ENCODE measurements around the gene JAKMIP2.

The JAKMIP2 gene

DNA sequence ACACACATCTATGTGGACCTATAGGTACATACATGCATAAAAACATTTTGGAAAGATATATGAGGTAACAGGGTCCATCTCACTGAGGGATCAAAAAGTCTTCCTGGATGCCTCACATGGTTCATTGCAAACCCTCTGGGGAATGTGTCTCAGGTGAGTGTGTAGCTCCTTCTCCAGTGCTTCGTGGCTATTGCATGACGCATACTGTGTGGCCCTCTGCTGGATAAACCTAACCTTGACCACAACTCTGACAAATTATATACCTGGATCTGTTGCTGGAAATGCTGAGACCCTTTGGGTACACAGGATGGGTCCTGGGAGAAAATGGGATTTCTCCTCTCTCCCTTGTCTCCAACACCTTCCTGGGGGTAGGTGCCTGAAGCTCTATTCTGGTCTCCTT, 91.9 kb downstream of the JAKMIP2 start:
- FAIRE-seq = no peak
- TF ChIP-seq PAX5 (IDR thresholded peaks at IDR 0.05; ENCODE audit: insufficient read depth, low read length, severe bottlenecking) (no peak), POU2F2 (IDR thresholded peaks at IDR 0.05; ENCODE audit: low read depth, low read length) (no peak), POLR2A (IDR thresholded peaks at IDR 0.05; ENCODE audit: low read depth, low read length) (no peak), SPI1 (IDR thresholded peaks at IDR 0.05; ENCODE audit: low read depth, low read length) (no peak), TAF1 (IDR thresholded peaks at IDR 0.05; ENCODE audit: low read depth, low read length) (no peak), POLR2AphosphoS5 (IDR thresholded peaks at IDR 0.05; ENCODE audit: low read depth, low read length) (no peak)
- no peak for DNase-seq (ENCODE audit: insufficient read length, low spot score)

GRCh38 chr5:147689426-147689825, 93.1 kb downstream of the JAKMIP2 start:
- no peak for TF ChIP-seq PAX5 (IDR thresholded peaks at IDR 0.05; ENCODE audit: insufficient read depth, low read length, severe bottlenecking)
- TF ChIP-seq TAF1 (IDR thresholded peaks at IDR 0.05; ENCODE audit: low read depth, low read length) = no peak
- TF ChIP-seq SPI1 (IDR thresholded peaks at IDR 0.05; ENCODE audit: low read depth, low read length) = no peak
- no peak for TF ChIP-seq POU2F2 (IDR thresholded peaks at IDR 0.05; ENCODE audit: low read depth, low read length)
- TF ChIP-seq POLR2AphosphoS5 (IDR thresholded peaks at IDR 0.05; ENCODE audit: low read depth, low read length) = no peak
- TF ChIP-seq POLR2A (IDR thresholded peaks at IDR 0.05; ENCODE audit: low read depth, low read length) = no peak
- DNase-seq (ENCODE audit: insufficient read length, low spot score) (no peak), FAIRE-seq (no peak)

DNA sequence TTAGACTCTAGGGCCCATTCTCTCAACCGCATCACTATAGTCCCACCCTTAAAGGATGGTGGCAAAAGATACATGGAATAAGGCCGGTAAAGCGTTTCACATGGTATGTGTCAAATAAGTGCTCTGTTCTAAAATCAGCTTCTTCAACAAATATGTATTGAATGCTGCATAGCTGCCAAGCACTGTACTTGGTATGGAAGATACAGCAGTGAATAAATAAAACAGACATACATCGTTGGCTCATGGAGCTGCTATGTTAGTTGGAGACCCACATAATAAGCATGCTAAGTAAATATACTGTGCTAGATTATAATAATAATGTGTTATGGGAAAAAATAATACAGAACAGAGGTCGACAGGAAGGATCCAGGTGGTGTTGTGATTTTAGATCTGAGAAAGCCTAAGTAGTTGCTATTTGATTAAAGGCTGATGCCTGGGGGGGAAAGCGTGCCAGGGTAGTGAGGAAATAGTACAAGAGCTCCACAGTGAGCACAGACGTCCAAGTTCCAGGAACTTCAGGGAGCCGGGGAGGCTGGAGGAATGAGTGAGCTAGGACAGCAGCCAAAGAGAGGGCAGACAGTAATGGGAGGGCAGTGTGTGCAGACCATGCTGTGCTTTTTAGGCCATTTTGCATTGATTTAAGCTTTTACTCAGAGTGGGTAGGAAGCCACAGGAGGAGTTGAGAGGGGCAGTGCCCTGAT, 93.7 kb downstream of the JAKMIP2 start:
- no peak for DNase-seq (ENCODE audit: insufficient read length, low spot score)
- TF ChIP-seq POU2F2 (IDR thresholded peaks at IDR 0.05; ENCODE audit: low read depth, low read length) (no peak), PAX5 (IDR thresholded peaks at IDR 0.05; ENCODE audit: insufficient read depth, low read length, severe bottlenecking) (no peak), POLR2AphosphoS5 (IDR thresholded peaks at IDR 0.05; ENCODE audit: low read depth, low read length) (no peak), POLR2A (IDR thresholded peaks at IDR 0.05; ENCODE audit: low read depth, low read length) (no peak), SPI1 (IDR thresholded peaks at IDR 0.05; ENCODE audit: low read depth, low read length) (no peak), TAF1 (IDR thresholded peaks at IDR 0.05; ENCODE audit: low read depth, low read length) (no peak)
- FAIRE-seq = no peak

- FAIRE-seq (no peak), DNase-seq (ENCODE audit: insufficient read length, low spot score) (no peak)
- no peak for TF ChIP-seq POU2F2 (IDR thresholded peaks at IDR 0.05; ENCODE audit: low read depth, low read length)
- no peak for TF ChIP-seq POLR2A (IDR thresholded peaks at IDR 0.05; ENCODE audit: low read depth, low read length)
- no peak for TF ChIP-seq TAF1 (IDR thresholded peaks at IDR 0.05; ENCODE audit: low read depth, low read length)
- no peak for TF ChIP-seq PAX5 (IDR thresholded peaks at IDR 0.05; ENCODE audit: insufficient read depth, low read length, severe bottlenecking)
- no peak for TF ChIP-seq POLR2AphosphoS5 (IDR thresholded peaks at IDR 0.05; ENCODE audit: low read depth, low read length)
- TF ChIP-seq SPI1 (IDR thresholded peaks at IDR 0.05; ENCODE audit: low read depth, low read length) = no peak
These were observed 95.4 kb downstream of the JAKMIP2 start for GRCh38 chr5:147687118-147687517.

DNA sequence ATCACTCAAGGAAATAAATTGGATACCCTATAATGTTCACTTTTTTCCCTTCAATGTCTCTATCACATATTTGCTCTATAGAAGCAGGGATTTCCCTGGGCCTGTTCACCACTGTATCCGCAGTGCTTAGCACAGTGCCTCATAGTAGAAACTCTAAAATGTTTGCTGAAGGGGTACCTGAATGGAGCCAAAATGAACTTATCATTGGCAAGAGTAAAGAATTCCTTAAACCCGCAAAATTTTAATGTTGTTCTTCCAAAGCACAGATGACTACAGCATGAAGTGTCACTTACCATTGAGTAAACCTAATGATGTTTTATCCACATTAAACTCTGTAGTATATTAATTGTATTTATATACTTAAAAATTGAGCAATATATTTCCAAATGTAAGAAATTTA, 96.1 kb downstream of the JAKMIP2 start:
- FAIRE-seq = no peak
- no peak for TF ChIP-seq TAF1 (IDR thresholded peaks at IDR 0.05; ENCODE audit: low read depth, low read length)
- no peak for TF ChIP-seq POU2F2 (IDR thresholded peaks at IDR 0.05; ENCODE audit: low read depth, low read length)
- no peak for TF ChIP-seq POLR2AphosphoS5 (IDR thresholded peaks at IDR 0.05; ENCODE audit: low read depth, low read length)
- no peak for TF ChIP-seq PAX5 (IDR thresholded peaks at IDR 0.05; ENCODE audit: insufficient read depth, low read length, severe bottlenecking)
- TF ChIP-seq POLR2A (IDR thresholded peaks at IDR 0.05; ENCODE audit: low read depth, low read length) = no peak
- no peak for TF ChIP-seq SPI1 (IDR thresholded peaks at IDR 0.05; ENCODE audit: low read depth, low read length)
- no peak for DNase-seq (ENCODE audit: insufficient read length, low spot score)

- no peak for TF ChIP-seq TAF1 (IDR thresholded peaks at IDR 0.05; ENCODE audit: low read depth, low read length)
- FAIRE-seq = no peak
- no peak for DNase-seq (ENCODE audit: insufficient read length, low spot score)
These were observed 96.5 kb downstream of the JAKMIP2 start for GRCh38 chr5:147685993-147686392.

- no peak for DNase-seq (ENCODE audit: insufficient read length, low spot score)
- TF ChIP-seq SPI1 (IDR thresholded peaks at IDR 0.05; ENCODE audit: low read depth, low read length) (no peak), POU2F2 (IDR thresholded peaks at IDR 0.05; ENCODE audit: low read depth, low read length) (no peak), PAX5 (IDR thresholded peaks at IDR 0.05; ENCODE audit: insufficient read depth, low read length, severe bottlenecking) (no peak), TAF1 (IDR thresholded peaks at IDR 0.05; ENCODE audit: low read depth, low read length) (no peak), POLR2A (IDR thresholded peaks at IDR 0.05; ENCODE audit: low read depth, low read length) (no peak), POLR2AphosphoS5 (IDR thresholded peaks at IDR 0.05; ENCODE audit: low read depth, low read length) (no peak)
These were observed 107.4 kb downstream of the JAKMIP2 start for GRCh38 chr5:147675168-147675567.

DNA sequence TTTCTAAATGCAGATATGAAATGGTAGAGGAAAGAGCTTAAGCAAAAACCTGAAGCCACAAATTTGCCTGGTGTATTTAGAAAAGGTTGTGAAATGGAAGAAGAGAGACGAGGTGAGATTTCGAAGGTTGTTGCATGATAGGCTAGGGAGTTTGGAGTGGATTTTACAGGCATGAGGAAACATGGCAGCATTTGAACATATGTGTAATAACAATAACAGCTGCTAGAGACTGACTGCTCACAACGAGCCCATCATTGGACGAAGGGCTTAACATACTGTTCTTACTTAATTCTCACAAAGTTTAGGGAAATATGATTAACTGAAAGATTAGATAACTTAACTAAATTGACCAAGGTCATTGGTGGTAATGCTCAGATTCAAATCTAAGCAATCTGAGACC, 108.1 kb downstream of the JAKMIP2 start:
- DNase-seq (ENCODE audit: insufficient read length, low spot score) (no peak), FAIRE-seq (no peak)
- no peak for TF ChIP-seq POU2F2 (IDR thresholded peaks at IDR 0.05; ENCODE audit: low read depth, low read length)
- no peak for TF ChIP-seq SPI1 (IDR thresholded peaks at IDR 0.05; ENCODE audit: low read depth, low read length)
- TF ChIP-seq TAF1 (IDR thresholded peaks at IDR 0.05; ENCODE audit: low read depth, low read length) = no peak
- no peak for TF ChIP-seq POLR2A (IDR thresholded peaks at IDR 0.05; ENCODE audit: low read depth, low read length)
- no peak for TF ChIP-seq PAX5 (IDR thresholded peaks at IDR 0.05; ENCODE audit: insufficient read depth, low read length, severe bottlenecking)
- TF ChIP-seq POLR2AphosphoS5 (IDR thresholded peaks at IDR 0.05; ENCODE audit: low read depth, low read length) = no peak

More at GRCh38 chr5:147675168-147675567, 107.4 kb downstream of the JAKMIP2 start:
- FAIRE-seq = no peak

DNA sequence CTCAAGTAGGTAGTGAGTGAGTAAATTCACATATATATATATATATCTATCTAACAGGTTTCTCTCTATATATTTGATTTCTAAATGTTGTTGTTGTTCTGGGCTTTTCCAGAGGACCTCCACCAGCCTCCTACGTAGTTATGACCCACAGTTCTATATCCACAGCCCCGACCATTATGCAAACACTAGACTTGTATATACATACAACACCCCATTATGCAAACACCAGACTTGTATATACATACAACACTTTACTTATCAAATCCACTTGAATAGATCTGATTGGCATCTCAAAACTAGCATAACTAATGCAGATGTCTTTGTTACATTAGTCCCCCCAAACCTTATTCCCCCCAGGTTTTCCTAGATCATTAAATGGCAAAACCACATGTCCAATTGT, 108.7 kb downstream of the JAKMIP2 start:
- TF ChIP-seq POLR2A (IDR thresholded peaks at IDR 0.05; ENCODE audit: low read depth, low read length) (no peak), SPI1 (IDR thresholded peaks at IDR 0.05; ENCODE audit: low read depth, low read length) (no peak), TAF1 (IDR thresholded peaks at IDR 0.05; ENCODE audit: low read depth, low read length) (no peak), POLR2AphosphoS5 (IDR thresholded peaks at IDR 0.05; ENCODE audit: low read depth, low read length) (no peak), POU2F2 (IDR thresholded peaks at IDR 0.05; ENCODE audit: low read depth, low read length) (no peak), PAX5 (IDR thresholded peaks at IDR 0.05; ENCODE audit: insufficient read depth, low read length, severe bottlenecking) (no peak)
- DNase-seq (ENCODE audit: insufficient read length, low spot score) (no peak), FAIRE-seq (no peak)

- TF ChIP-seq TAF1 (IDR thresholded peaks at IDR 0.05; ENCODE audit: low read depth, low read length) = no peak
- TF ChIP-seq POLR2AphosphoS5 (IDR thresholded peaks at IDR 0.05; ENCODE audit: low read depth, low read length) = no peak
- TF ChIP-seq POLR2A (IDR thresholded peaks at IDR 0.05; ENCODE audit: low read depth, low read length) = no peak
- no peak for TF ChIP-seq POU2F2 (IDR thresholded peaks at IDR 0.05; ENCODE audit: low read depth, low read length)
- no peak for TF ChIP-seq SPI1 (IDR thresholded peaks at IDR 0.05; ENCODE audit: low read depth, low read length)
- no peak for TF ChIP-seq PAX5 (IDR thresholded peaks at IDR 0.05; ENCODE audit: insufficient read depth, low read length, severe bottlenecking)
- no peak for DNase-seq (ENCODE audit: insufficient read length, low spot score)
- no peak for FAIRE-seq
These were observed 109.3 kb downstream of the JAKMIP2 start for GRCh38 chr5:147673266-147673665.

Data from GM12891 (cell line).